K562 (cell line): ENCODE data around the gene SUMO3. TPM values are rescaled to one million over a fixed set of nuclear protein-coding genes. Genes with fewer than 3 reads are reported as not detected.

Experiments
- ELK3 ChIP-seq: fragments of 450-650 bp; formaldehyde crosslinking; IDR thresholded peaks from 2 replicates; pipeline ENCODE4 v1.4.0; 2020; ENCODE audit warnings: mild to moderate bottlenecking
- HDAC1 ChIP-seq, 2 experiments: fragments of 450-650 bp; IDR thresholded peaks; 2 replicates each; pipeline ENCODE4 v1.6.1; 2016 to 2017; ENCODE audit warnings: inconsistent platforms in 1 of 2, mild to moderate bottlenecking in 1 of 2, moderate library complexity in 1 of 2
- KAT7 ChIP-seq: sonication (generic); formaldehyde crosslinking; IDR thresholded peaks from 2 replicates; pipeline ENCODE4 v1.8.0; 2022; ENCODE audit warnings: missing genetic modification reagents, mild to moderate bottlenecking, borderline replicate concordance
- KDM4B ChIP-seq, 2 experiments: fragments of 450-650 bp in 1 of 2; sonication (generic) in 1 of 2; IDR thresholded peaks; 2 replicates each; pipeline ENCODE4 v1.6.1; 2016 to 2017; ENCODE audit warnings: borderline replicate concordance in 2 of 2, antibody characterized with exemption in 1 of 2, low read depth in 1 of 2, mild to moderate bottlenecking in 1 of 2
- MGA ChIP-seq: fragments of 450-650 bp; IDR thresholded peaks from 2 replicates; pipeline ENCODE4 v1.6.1; 2016; ENCODE audit warnings: mild to moderate bottlenecking, moderate library complexity
- POLR2G ChIP-seq: fragments of 200-400 bp; formaldehyde crosslinking; IDR thresholded peaks from 2 replicates; pipeline ENCODE4 v1.6.1; 2017; ENCODE audit warnings: low read depth, mild to moderate bottlenecking, antibody characterized with exemption, low read length, moderate library complexity
- PRPF4 ChIP-seq: fragments of 200-400 bp; formaldehyde crosslinking; IDR thresholded peaks from one replicate; pipeline ENCODE4 v1.6.1; 2017; ENCODE audit warnings: low read length, low read depth, mild to moderate bottlenecking; ENCODE audit not compliant: insufficient read depth, poor library complexity, severe bottlenecking
- RBFOX2 ChIP-seq: fragments of 200-400 bp; formaldehyde crosslinking; IDR thresholded peaks from 2 replicates; pipeline ENCODE4 v1.6.1; 2017; ENCODE audit warnings: low read depth, mild to moderate bottlenecking, low read length, moderate library complexity
- polyA plus RNA-seq, 8 experiments: library from polyadenylated mRNA; depleted of rRNA in 4 of 8; stranded (reverse) in 5 of 8; unstranded in 3 of 8; fragments of >200 nt; fragmentation: Nextera tagmentation in 2 of 8; fragmentation: Illumina TruSeq in 1 of 8; extraction: Ambion mirVana in 2 of 8; extraction: Trizol in 1 of 8; gene quantifications; 2 replicates each; pipeline versions ENCODE4 v1.2.1 to v1.2.3, GENCODE V29; 2011 to 2014; ENCODE audit warnings: inconsistent platforms in 1 of 8, missing spikeins in 1 of 8
- total RNA-seq, 7 experiments: library from RNA; depleted of rRNA in 6 of 7; stranded (reverse); fragments of >200 nt in 6 of 7; fragmentation: Illumina TruSeq in 2 of 7; extraction: Trizol in 2 of 7; gene quantifications; 2 replicates each; pipeline versions ENCODE4 v1.2.1 to v1.2.3, GENCODE V29; 2011 to 2021; ENCODE audit warnings: low replicate concordance in 1 of 7
- TF ChIP-seq, protein P1 (sequence below): fragments of 250-450 bp; sonication (Bioruptor Pico); IDR thresholded peaks from 2 replicates; pipeline ENCODE4 v1.4.0; 2020; ENCODE audit warnings: borderline replicate concordance

SUMO3 gene
- total and polyA plus RNA-seq, 9 of the 15 experiments (the other 6 are each of a cell fraction or from before 2014, with no cell fraction given): 13.9 to 143 (median 113) TPM

DNA sequence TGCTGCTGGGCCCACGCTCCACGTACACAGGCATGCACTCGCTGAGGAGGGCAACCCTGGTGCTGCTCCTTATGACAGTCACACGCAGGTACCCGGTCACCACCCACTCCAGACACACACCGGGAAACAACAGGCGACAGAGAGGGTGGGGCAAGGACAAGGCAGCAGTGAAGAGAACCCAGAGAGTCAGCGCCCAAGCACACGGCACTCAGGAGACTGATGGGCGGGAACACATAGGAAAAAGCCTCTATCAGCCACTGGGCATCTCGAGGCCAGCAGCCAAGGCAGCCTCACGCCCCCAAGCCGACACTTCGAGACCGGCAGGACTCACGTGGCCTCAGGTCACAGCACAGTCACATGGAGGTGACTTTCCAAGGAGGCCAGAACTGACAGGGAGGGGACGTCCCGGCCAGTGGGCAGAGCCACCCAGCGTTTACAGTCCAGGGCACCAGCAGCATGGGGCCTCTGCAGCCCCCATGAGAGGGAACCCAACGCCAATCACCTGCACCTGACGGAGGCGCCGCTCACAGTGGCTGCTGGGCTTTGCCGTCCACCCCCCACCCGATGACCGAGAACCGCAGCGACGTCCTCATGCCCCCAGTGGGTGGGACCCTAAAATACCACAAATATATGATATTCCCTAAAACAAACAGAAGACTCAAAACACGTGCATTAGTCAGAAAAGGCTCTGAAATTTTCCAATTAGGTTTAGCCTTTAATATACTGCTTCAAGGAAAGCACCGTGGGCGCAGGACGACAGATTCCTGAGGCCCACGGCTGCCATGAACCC is 35.9 kb upstream of the SUMO3 start (continued):
- TF ChIP-seq MGA (peak; percentile 75; the same call in 1 of the 2 replicates), ELK3 (no peak), POLR2G (peak; percentile 64), HDAC1 (IDR thresholded peaks at IDR 0.05) (no peak), PRPF4 (no peak), RBFOX2 (peak; percentile 43; the same call in 1 of the 2 replicates), KDM4B (IDR thresholded peaks at IDR 0.05; ENCODE audit: borderline replicate concordance in 2 of 2, low read depth in 1 of 2) (0 out of 4 replicates have a peak, but pooled peaks of 1 of the 2 experiments have one; percentile 18), KAT7 (CRISPR knock-in tag) (0 out of 2 replicates have a peak, but pooled peaks have one; percentile 87)
- TF ChIP-seq, protein P1, sequence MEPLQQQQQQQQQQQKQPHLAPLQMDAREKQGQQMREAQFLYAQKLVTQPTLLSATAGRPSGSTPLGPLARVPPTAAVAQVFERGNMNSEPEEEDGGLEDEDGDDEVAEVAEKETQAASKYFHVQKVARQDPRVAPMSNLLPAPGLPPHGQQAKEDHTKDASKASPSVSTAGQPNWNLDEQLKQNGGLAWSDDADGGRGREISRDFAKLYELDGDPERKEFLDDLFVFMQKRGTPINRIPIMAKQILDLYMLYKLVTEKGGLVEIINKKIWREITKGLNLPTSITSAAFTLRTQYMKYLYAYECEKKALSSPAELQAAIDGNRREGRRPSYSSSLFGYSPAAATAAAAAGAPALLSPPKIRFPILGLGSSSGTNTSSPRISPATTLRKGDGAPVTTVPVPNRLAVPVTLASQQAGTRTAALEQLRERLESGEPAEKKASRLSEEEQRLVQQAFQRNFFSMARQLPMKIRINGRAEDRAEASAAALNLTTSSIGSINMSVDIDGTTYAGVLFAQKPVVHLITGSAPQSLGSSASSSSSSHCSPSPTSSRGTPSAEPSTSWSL (CRISPR knock-in tag): 0 out of 2 replicates have a peak, but pooled peaks have one; percentile 44
